Breast epithelium (tissue), 4 donors: ENCODE data around the gene KL. TPM values are rescaled to one million over a fixed set of nuclear protein-coding genes. Genes with fewer than 3 reads are reported as not detected.
A peak's percentile ranks its signal among the peaks of the same experiment; 100 is the strongest.

ENCODE experiments used
- DNase-seq, 2 donors: peaks; one replicate each; pipeline ENCODE4 v3.0.0-alpha.2; 2019; ENCODE audit warnings: low spot score in 2 of 2
- H3K27ac ChIP-seq, 2 donors: fragments of 200-600 bp; sonication (generic) in 1 of 2; one replicate each; pipeline ENCODE4 v1.5.1; 2016 to 2019; ENCODE audit warnings: mild to moderate bottlenecking in 1 of 2
- H3K27me3 ChIP-seq, 2 donors: fragments of 200-600 bp; sonication (generic) in 1 of 2; one replicate each; pipeline versions ENCODE4 v1.5.1 to v1.6.0; 2017 to 2019; ENCODE audit warnings: control low read depth in 1 of 2, mild to moderate bottlenecking in 1 of 2
- H3K36me3 ChIP-seq: fragments of 200-600 bp; one replicate; pipeline ENCODE4 v1.5.1; 2019
- H3K4me1 ChIP-seq, 2 donors: fragments of 200-600 bp; sonication (generic); one replicate each; pipeline ENCODE4 v1.5.1; 2016 to 2019; ENCODE audit warnings: control low read depth in 1 of 2
- H3K4me3 ChIP-seq, 3 donors: fragments of 200-600 bp; sonication (generic); 1 replicate in 2 of 3; 2 replicates in 1 of 3; pipeline ENCODE4 v1.5.1; 2016 to 2019; ENCODE audit warnings: mild to moderate bottlenecking in 3 of 3, moderate library complexity in 2 of 3
- H3K9me3 ChIP-seq, 2 donors: fragments of 200-600 bp; sonication (generic) in 1 of 2; one replicate each; pipeline ENCODE4 v1.5.1; 2016 to 2019; ENCODE audit warnings: control low read depth in 1 of 2
- CTCF ChIP-seq, 3 donors: fragments of 450-650 bp; IDR thresholded peaks; one replicate each; pipeline ENCODE4 v1.5.1; 2016 to 2017; ENCODE audit warnings: antibody characterized with exemption in 3 of 3, mild to moderate bottlenecking in 3 of 3, moderate library complexity in 3 of 3
- POLR2A ChIP-seq: fragments of 450-650 bp; IDR thresholded peaks from one replicate; pipeline ENCODE4 v1.6.1; 2016; ENCODE audit warnings: antibody characterized with exemption, mild to moderate bottlenecking, moderate library complexity
- POLR2AphosphoS5 ChIP-seq, 3 donors: sonication (generic); formaldehyde crosslinking; IDR thresholded peaks; one replicate each; pipeline ENCODE4 v1.6.1; 2017; ENCODE audit warnings: antibody characterized with exemption in 3 of 3
- intact Hi-C: fragments of 100-400 bp; cut with DNase I; formaldehyde crosslinking; loops from one replicate; pipeline ENCODE4 v1.15.1; 2023; ENCODE audit warnings: low total_unique reads
- total RNA-seq, 3 donors: library from RNA; depleted of rRNA; stranded (reverse); fragments of >200 nt; gene quantifications; one replicate each; pipeline ENCODE4 v1.1.0, GENCODE V29; 2016

KL gene
- total RNA-seq, 3 donors from 2014 or later, result 2.7 to 4.3 (median 2.9) TPM

GRCh38 chr13:33025220-33025744, 9.1 kb downstream of the KL start:
- H3K4me3 ChIP-seq, result no peak overlapping the region
- no peaks in the 10 kb centered on the region for H3K36me3 ChIP-seq
- H3K27me3 ChIP-seq, result no peaks in the 10 kb centered on the region
- no peaks in the 10 kb centered on the region for H3K9me3 ChIP-seq
- no peak for DNase-seq
- H3K4me1 ChIP-seq, result no peaks in the 10 kb centered on the region
- H3K27ac ChIP-seq, result no peak overlapping the region
- intact Hi-C loops, result no loop called here
- TF ChIP-seq POLR2AphosphoS5 (IDR thresholded peaks at IDR 0.05) (no peak), CTCF (IDR thresholded peaks at IDR 0.05) (no peak), POLR2A (no peak)

- no peaks in the 10 kb centered on the region for H3K27me3 ChIP-seq
- intact Hi-C loops, result no loop called here
- DNase-seq, result no peak
- no peaks in the 10 kb centered on the region for H3K36me3 ChIP-seq
- no peak overlapping the region for H3K27ac ChIP-seq
- no peak overlapping the region for H3K4me3 ChIP-seq
- no peaks in the 10 kb centered on the region for H3K9me3 ChIP-seq
- no peak for TF ChIP-seq POLR2AphosphoS5 (IDR thresholded peaks at IDR 0.05)
- no peak for TF ChIP-seq POLR2A
- no peak for TF ChIP-seq CTCF (IDR thresholded peaks at IDR 0.05)
- no peaks in the 10 kb centered on the region for H3K4me1 ChIP-seq
Observed at GRCh38 chr13:33026489-33027152, 10.4 kb downstream of the KL start.

GRCh38 chr13:33028620-33029019, 12.4 kb downstream of the KL start:
- intact Hi-C loops, result no loop called here
- TF ChIP-seq POLR2A (no peak), POLR2AphosphoS5 (IDR thresholded peaks at IDR 0.05) (no peak), CTCF (IDR thresholded peaks at IDR 0.05) (no peak)
- H3K4me3 ChIP-seq, result no peak overlapping the region
- no peak for DNase-seq
- no peaks in the 10 kb centered on the region for H3K4me1 ChIP-seq
- H3K36me3 ChIP-seq, result no peaks in the 10 kb centered on the region
- no peaks in the 10 kb centered on the region for H3K27me3 ChIP-seq
- H3K27ac ChIP-seq, result no peak overlapping the region
- no peaks in the 10 kb centered on the region for H3K9me3 ChIP-seq

- H3K36me3 ChIP-seq, result no peaks in the 10 kb centered on the region
- intact Hi-C loops, result no loop called here
- no peak overlapping the region for H3K4me3 ChIP-seq
- H3K27ac ChIP-seq, result no peak overlapping the region
- TF ChIP-seq CTCF (IDR thresholded peaks at IDR 0.05) (no peak), POLR2A (no peak), POLR2AphosphoS5 (IDR thresholded peaks at IDR 0.05) (no peak)
- no peaks in the 10 kb centered on the region for H3K4me1 ChIP-seq
- no peak for DNase-seq
- no peaks in the 10 kb centered on the region for H3K9me3 ChIP-seq
- no peaks in the 10 kb centered on the region for H3K27me3 ChIP-seq
Observed at GRCh38 chr13:33031277-33031676, 15.1 kb downstream of the KL start.

- Histone ChIP-seq H3K36me3 (no peaks in the 10 kb centered on the region), H3K27me3 (no peaks in the 10 kb centered on the region), H3K4me1 (no peaks in the 10 kb centered on the region), H3K27ac (peak overlapping the region in 1 of 2 donors; percentile 4), H3K9me3 (no peaks in the 10 kb centered on the region), H3K4me3 (no peak overlapping the region)
- no peak for DNase-seq
- no peak for TF ChIP-seq POLR2AphosphoS5 (IDR thresholded peaks at IDR 0.05)
- no peak for TF ChIP-seq POLR2A
- TF ChIP-seq CTCF (IDR thresholded peaks at IDR 0.05), result no peak
- intact Hi-C loops, result no loop called here
Observed at GRCh38 chr13:33032037-33032625, 15.9 kb downstream of the KL start.
